Medulla oblongata (tissue), 1 donor: Measurements from ENCODE around the gene STARD3NL.
"Not testable (repeated sequence)": the region's sequence is repeated elsewhere in the genome, so short reads cannot be mapped to it uniquely, and the experiment has no call there.

Source experiments
- DNase-seq: peaks from one replicate; pipeline ENCODE4 v3.0.0-alpha.2; 2015; ENCODE audit errors: extremely low spot score

The STARD3NL gene, protein sequence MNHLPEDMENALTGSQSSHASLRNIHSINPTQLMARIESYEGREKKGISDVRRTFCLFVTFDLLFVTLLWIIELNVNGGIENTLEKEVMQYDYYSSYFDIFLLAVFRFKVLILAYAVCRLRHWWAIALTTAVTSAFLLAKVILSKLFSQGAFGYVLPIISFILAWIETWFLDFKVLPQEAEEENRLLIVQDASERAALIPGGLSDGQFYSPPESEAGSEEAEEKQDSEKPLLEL

DNA sequence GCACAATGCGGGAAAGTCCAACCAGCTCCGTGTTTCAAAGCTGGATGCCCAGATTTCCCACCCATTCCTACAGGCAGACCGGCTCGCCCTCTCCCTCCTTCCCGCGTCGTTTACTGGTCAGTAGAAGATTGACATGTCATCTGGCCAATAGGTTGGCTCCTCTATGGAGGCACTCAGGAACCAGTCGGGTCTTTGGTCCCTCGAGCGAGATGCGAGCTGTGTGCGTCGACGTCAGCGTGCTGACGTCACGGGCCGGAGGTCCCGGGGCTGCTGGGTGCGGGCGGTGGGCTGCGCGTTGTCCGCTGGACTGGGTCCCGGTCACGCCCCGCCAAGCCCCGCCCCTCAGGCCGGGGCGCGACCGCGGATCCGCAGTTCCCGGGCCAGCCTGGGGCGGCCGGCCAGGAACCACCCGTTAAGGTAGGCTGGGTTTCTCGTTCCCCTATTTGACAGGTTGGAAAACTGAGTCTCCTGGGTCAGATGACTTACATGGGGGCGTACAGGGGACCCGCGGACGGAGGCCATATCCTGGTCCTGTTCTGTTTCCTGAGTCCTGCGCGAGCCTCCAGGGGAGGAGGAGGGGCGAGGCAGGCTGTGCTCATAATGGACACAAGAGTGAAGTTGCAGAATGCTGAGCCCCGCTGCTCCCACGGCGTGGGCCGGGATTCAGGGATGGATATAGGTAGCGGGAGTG lies at the start of gene STARD3NL:
Gene STARD3NL, plus strand, starts transcription at position 242 of the 691 bp plus-strand sequence. CDS start 29,260 bp downstream, outside the sequence.
- DNase-seq: peak; percentile 100

DNA sequence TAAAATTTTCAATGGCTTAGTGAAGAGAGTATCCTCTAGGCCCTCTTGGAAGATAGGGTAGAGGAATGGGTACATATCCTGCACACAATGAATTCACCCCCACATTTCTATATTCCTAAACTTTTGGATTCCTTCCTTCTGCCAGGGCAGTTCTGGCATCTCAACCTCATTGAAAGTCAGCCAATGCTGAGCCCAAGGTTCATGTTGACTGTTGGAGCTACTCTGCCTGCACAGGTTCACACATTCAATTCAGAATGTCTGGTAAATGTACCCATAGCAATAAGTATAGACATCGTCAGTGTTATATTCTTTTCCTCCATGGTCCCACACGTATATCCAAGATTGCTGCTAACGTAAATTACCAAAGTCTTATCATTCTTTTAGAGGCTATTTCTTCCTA lies 48.9 kb upstream of the STARD3NL start:
- no peak for DNase-seq

DNA sequence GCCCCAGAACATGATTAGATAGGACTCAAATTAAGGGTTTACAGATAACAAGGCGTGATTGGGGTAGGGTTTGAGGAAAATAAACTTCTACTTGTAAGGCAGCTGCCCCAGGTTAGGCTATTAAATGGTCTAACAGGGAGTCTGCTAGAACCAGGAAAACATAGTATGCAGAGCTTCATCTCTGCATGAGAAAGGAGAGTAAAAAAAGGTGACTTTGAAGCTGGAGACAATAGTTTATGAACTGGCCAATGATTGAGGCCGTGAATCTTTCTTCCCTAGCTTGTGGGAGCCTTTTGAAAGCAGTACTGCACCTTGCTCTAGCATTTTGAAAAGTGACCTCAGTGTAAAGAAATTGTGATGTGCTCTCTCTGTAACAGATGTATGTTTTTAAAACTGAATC lies 48.5 kb upstream of the STARD3NL start:
- DNase-seq: no peak

DNA sequence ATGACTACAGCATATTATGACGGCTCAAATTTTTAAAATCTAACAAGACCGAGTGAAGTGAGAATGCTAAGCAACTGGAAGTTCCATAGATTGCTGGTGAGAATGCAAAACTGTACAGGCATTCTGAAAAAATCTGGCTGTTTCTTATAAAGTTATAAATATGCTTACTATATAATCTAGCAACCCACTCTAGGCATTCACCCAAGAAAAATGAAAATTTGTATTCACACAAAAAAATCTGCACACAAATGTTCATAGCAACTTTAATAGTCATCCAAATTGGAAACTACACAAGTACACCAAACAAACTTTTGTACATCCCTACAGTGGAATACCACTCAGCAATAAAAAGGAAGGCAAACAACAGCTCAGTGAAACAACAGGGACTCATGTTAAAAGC lies 39.9 kb upstream of the STARD3NL start:
- no peak for DNase-seq

DNA sequence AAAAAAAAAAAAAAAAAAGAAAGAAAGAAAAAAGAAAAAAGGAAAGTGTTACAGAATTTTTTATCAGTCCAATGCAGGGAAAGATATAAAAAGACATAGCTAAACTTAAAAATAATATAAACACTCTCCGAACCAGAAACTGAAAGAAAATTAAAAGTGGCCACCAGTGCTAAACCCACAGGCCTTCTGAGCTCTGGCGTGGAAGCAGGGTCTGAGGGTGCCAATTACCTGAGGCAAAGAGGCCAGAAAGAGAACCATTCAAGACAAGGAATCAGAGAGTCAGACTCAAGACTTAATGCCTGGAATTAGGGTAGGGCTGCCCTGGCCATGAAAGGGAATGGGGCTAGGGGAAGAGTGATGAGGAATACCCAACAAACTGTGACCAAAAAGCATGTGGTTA lies 36.9 kb upstream of the STARD3NL start:
- DNase-seq: no peak

DNA sequence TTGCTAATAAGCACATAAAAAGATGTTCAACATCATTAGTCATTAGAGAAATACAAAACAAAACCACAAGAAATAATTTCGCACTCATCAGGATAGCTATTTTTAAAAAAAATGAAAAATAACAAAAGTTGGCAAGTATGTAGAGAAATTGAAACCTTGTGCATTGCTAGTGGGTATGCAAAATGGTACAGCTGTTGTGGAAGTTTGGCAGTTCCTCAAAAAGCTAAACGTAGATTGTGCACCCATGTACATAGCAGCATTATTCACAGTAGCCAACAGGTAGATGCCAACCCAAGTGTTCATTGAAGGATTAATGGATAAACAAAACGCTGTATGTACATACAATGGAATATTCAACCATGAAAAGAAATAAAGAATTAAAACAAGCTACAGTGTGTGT lies 35.3 kb upstream of the STARD3NL start:
- DNase-seq: no peak

DNA sequence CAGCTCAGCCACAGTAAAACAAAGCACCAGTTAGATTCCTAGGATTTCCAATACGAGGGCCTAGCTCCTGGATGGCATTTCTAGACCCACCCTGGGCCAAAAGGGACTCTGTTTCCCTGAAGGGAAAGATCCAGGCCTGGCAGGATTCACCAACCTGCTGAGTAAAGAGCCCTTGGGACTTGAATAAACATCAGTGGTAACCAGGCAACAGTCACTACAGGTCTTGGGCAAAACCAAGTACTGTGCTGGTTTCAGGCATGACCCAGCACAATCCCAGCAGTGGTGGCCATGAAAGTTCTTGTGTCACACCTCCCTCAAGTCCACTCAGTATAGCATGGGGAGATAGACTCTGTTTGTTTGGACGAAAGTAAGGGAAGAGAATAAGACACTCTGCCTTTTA lies 31.0 kb upstream of the STARD3NL start:
- no peak for DNase-seq

DNA sequence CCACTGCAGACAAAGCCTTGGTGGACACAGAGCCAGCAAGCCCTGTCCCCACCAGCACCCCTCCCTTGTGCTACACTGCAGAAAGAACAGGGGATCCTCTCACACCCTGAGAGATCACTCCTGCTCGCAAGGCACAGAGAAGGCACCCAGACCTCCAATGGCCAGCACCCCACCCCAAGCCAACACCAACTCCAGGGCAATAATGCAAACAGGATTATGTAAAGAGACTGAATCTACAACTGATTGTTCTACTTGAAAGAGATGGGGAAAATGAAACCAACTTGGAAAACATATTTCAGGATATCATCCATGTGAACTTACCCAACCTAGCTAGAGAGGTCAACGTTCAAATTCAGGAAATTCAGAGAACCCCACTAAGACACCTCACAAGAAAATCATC lies 26.5 kb upstream of the STARD3NL start:
- no peak for DNase-seq

DNA sequence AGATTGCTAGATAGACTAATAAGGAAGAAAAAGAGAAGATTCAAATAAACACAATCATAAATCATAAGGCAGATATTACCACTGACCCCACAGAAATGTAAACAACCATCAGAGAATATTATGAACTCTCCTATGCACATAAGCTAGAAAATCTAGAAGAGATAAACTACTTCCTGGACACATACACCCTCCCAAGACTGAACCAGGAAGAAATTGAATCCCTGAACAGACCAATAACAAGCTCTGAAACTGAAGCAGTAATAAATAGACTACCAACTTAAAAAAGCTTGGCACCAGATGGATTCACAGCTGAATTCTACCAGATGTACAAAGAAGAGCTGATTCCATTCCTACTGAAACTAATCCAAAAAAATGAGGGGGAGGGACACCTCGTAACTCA lies 24.5 kb upstream of the STARD3NL start:
- no peak for DNase-seq

DNA sequence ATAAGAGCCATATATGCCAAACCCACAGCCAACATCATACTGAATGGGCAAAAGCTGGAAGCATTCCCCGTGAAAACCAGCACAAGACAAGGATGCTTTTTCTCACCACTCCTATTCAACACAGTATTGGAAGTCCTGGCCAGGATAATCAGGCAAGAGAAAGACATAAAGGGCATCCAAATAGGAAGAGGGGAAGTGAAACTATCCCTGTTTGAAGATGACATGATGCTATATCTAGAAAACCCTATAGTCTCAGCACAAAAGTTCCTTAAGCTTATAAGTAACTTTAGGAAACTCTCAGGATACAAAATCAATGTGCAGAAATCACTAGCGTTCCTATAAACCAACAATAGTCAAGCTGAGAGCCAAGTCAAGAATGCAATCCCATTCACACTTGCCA lies 23.8 kb upstream of the STARD3NL start:
- DNase-seq: no peak

DNA sequence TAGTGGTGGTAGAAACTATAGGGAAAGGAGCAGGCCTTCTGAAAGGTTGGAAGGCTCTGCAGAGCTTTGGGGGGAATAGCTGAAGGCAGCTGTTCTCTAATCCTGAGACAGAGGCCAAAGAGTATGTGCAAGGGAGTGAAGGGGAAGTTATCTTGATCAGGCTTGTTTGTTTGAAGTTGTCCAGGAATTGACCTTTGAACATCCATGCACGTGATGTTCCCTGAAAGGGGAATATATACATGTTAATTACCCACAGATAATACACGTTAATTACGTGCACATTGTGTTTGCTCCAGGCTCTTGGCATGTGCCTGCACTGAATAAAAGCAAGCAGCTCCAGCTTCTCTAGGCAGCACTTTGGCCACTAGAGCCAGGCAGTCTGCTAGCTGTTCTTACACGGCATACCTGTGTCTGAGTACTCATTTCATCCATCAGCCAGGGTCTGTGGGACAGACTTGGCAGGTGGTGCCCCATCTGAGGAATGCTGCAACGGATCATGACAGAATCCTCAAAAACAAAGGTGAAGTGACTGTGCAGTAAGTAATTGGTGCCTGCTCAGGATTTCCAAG lies 18.0 kb upstream of the STARD3NL start:
- DNase-seq: no peak

DNA sequence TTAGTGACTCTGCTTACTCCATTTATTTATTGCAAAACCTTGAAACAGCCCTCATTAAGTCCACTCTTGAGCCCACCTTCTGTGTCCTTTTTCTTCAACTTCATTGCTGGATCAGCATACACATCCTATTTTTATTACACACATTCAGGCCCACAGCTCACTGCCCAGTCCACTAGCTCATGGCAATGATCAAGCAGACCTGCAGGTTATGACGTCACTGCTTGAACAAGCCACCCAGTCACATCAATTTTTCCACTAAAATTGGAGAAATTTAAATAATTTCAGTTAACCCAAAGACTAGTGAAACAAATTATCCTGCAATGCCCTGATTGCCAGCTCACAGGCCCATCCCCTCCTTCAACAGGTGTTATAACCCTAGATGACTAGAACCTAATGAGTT lies 16.0 kb upstream of the STARD3NL start:
- DNase-seq: no peak

DNA sequence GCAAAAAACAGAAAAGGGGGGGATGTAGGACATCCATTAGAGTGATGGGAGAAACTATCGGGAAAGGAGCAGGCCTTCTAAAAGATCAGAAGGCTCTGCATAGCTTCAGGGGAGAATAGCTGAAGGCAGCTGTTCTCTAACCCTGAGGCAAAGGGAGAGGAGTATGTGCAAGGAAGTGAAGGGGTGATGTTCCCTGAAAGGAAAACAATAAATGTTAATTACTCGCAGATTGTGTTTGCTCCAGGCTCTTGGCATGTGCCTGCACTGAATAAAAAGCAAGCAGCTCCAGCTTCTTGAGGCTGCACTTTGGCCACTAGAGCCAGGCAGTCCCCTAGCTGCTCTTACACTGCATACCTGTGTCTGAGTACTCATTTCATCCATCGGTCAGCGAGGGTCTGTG lies 14.4 kb upstream of the STARD3NL start:
- DNase-seq: no peak

DNA sequence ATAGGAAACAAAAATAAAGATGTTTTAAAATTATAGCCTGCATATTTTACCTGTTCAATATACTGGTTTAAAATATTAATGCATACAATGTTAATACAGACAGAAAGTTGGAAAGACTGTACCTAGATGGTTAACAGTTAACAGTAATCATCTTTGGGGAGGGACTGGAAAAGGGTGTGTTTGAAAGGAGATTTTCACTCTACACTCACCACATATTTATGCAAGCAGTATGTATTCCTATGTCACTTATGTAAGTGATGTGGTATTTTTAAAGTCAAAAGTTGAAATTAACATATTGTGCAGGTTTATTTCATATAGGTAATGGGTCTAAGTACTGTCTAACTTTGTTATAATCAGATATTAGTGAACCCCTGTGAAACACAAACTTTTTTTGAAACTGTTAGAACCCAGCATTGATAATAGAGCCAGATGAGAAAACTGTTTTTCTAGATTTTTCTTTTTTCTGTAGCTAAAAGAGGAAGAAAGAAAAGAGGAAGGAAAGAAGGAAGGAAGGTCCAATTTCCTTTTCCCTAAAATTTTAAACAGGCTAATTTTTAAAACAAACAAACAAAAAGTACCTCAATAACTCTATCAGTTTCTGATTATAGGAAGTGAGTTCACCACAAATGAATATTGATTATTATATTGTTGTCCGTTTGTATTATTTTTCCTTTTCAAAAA lies 9.0 kb upstream of the STARD3NL start:
- DNase-seq: no peak

DNA sequence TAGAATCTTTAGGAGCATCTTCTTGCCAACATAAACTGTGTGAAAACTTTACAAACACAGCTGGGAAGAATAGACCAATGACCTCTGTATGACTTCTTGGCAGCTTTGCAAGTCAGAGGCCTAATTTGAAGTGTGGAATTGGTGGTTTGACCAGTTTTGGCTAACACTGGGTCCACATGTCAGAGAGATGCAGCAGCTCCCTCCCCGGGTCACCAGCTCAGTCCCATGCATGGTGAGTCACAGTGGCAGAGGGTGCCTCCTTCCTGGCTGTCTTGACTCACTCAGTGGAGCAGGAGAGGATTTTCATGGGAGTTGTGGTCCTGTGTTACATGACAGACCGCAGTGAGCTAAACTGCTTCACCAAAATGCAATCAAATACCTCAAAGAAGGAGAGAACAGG lies 8.2 kb upstream of the STARD3NL start:
- DNase-seq: peak; percentile 26

DNA sequence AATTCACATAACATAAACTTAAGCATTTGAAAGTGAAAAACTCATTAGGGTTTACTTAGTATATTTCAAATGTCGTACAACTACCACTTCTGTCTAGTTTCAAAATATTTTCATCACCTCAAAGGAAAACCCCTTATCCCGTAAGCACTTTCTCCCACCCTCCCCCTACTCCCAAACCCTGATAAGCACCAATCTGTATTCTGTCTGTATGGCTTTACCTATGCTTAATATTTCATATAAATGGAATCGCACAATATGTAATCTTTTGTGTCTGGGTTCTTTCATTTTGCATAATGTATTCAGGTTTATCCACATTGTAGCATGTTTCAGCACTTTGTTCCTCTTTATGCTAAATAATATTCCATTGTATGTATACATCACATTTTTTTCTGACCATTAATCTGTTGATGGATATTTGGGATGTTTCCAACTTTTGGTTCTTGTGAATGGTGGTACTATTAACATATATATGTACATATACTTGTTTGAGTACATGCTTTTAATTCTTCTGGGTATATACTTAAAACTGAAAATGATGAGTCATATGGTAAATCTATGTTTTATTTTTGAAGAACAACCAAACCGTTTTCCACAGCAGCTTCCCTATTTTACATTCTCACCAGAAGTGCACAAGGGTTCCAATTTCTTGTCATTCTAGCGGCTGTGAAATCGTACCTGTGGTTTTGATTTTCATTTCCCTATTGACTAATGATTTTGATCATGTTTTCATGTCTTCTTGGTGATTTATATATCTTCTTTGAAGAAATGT lies 6.2 kb upstream of the STARD3NL start:
- no peak for DNase-seq

DNA sequence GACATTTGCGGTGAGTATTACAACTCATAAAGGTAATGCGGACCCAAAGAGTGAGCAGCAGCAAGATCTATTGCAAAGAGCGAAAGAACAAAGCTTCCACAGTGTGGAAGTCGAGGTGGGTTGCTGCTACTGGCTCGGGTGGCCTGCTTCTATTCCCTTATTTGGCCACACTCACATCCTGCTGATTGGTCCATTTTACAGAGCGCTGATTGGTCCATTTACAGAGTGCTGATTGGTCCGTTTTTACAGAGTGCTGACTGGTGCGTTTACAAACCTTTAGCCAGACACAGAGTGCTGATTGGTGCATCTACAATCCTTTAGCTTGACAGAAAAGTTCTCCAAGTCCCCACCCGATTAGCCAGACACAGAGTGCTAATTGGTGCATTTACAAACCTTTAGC lies 2.5 kb upstream of the STARD3NL start:
- DNase-seq: not testable (repeated sequence)

DNA sequence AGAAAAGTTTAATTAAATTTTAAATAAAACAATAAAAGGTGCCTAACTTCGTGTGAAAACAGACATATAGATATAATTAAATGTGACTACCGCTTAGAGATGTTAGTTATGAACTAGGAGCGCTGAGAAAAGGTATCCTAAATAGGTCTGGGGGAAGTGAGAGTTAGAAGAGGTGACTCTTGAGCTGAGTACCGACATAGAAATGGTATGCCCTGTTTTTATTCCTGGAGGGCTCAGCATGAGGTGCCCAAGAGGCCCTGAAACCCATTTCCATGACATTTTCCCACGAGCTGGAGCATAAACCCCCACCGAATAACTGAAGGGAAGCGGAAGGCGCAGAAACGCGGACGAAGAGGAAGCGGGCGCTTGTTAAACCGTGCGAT lies 433 bp upstream of the STARD3NL start:
- DNase-seq: no peak

DNA sequence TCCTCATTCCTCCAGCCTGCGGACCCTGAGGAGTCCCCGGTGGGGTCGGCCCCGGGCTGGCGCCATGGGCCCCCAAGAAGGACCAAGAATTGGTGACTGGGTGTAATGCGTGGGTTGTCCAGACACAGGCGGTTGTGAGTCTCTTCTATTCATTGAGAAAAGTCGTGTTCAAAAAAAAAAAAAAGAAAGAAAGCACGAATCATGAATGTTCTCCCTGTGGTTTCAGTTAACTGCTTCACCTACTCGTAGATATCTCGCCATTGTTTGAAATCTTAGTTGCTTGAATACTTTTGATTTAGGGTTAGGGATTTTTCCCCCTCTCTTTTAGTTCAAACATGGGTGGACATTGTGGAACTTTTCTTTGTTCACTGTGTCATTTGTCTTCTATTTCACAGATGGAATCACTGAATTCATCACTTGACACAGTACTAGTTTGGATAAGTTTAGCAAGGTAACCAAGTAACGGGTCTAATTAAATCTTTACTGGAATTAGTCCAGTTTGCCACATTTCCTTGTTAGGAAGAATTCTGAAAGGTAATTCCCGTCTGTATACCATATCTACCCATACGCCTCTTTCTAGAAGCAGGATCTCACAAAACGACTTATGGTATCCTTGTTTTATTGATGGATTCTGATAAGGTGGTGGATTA lies 775 bp downstream of the STARD3NL start:
- no peak for DNase-seq

DNA sequence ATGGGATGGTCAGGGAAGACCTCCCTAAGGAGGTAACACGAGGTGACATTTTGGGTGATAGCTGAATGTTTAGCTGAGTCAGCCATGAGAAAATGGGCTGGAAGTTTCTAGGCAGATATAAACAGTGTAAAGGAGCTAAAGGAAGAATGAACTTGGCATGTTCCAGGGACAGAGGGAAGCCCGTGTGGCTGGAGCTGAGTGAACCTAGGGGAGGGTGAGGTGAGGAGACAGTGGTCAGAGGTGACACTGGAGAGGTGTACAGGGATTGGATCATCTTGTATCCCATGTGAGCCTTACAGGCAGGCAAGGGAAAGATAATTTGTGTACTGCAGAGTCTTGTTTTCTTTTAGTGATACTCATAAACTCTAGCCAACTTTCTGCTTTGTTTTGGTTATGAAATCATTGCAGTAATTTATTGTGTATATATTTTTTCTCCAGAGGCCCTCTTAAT lies 1.8 kb downstream of the STARD3NL start:
- DNase-seq: peak; percentile 37

DNA sequence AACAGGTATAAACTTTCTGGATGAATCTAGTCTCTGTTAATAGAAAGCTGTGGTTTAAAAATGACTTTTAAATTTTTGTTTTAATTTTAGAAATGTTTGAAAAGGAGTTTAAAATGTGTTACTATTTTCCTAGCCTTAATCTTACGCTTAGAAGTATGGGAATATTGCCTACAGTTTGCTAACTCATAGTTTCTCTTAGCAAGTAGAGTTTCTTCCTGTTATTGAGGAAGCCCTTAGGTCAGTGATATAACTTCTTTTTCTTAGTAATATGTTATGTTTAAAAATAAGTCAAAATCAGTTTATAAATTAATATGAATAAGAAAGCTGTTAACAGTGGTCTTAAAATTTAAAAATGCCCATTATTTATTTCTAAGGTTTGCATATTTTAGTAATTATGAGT lies 3.1 kb downstream of the STARD3NL start:
- no peak for DNase-seq
